Mesenchymal stem cell (in vitro differentiated cells and primary cell): Measurements from ENCODE around the gene KIF3A.

Experiments used
- DNase-seq: peaks from one replicate; pipeline ENCODE4 v3.0.0-alpha.2; 2013
- H2AFZ ChIP-seq: one replicate; pipeline ENCODE4 v1.6.1; 2013; ENCODE audit warnings: low read depth, mild to moderate bottlenecking, control low read depth, inconsistent platforms, low read length, moderate library complexity
- H2AK5ac ChIP-seq: 2 replicates; pipeline ENCODE4 v1.6.1; 2013; ENCODE audit warnings: low read length, moderate library complexity, mild to moderate bottlenecking, inconsistent platforms; ENCODE audit not compliant: severe bottlenecking
- H2BK120ac ChIP-seq: one replicate; pipeline ENCODE4 v1.6.1; 2013; ENCODE audit warnings: low read depth, mild to moderate bottlenecking, inconsistent platforms, low read length, moderate library complexity
- H2BK12ac ChIP-seq, 2 experiments: one replicate each; pipeline ENCODE4 v1.6.1; 2013; ENCODE audit warnings: inconsistent platforms in 2 of 2, low read length in 2 of 2, mild to moderate bottlenecking in 2 of 2, moderate library complexity in 2 of 2, control low read depth in 1 of 2
- H2BK15ac ChIP-seq: one replicate; pipeline ENCODE4 v1.6.1; 2013; ENCODE audit warnings: mild to moderate bottlenecking, low read depth, inconsistent platforms; ENCODE audit not compliant: poor library complexity, severe bottlenecking
- H2BK5ac ChIP-seq: 2 replicates; pipeline ENCODE4 v1.6.1; 2013; ENCODE audit warnings: low read depth, mild to moderate bottlenecking, low read length, control low read depth, inconsistent platforms; ENCODE audit not compliant: poor library complexity, severe bottlenecking
- H3K14ac ChIP-seq, 2 experiments: one replicate each; pipeline ENCODE4 v1.6.1; 2013; ENCODE audit warnings: inconsistent platforms in 2 of 2, low read length in 2 of 2, control low read depth in 1 of 2, mild to moderate bottlenecking in 1 of 2, moderate library complexity in 1 of 2
- H3K18ac ChIP-seq, 2 experiments: one replicate each; pipeline ENCODE4 v1.6.1; 2013; ENCODE audit warnings: inconsistent platforms in 2 of 2, low read length in 2 of 2, control low read depth in 1 of 2, low read depth in 1 of 2, mild to moderate bottlenecking in 1 of 2
- H3K23ac ChIP-seq, 2 experiments: one replicate each; pipeline ENCODE4 v1.6.1; 2013; ENCODE audit warnings: inconsistent platforms in 2 of 2, low read length in 2 of 2, mild to moderate bottlenecking in 2 of 2, moderate library complexity in 2 of 2, control low read depth in 1 of 2
- H3K27ac ChIP-seq: 2 replicates; pipeline ENCODE4 v1.5.1; 2013; ENCODE audit warnings: mild to moderate bottlenecking, moderate library complexity, low read length, control low read depth, inconsistent platforms; ENCODE audit not compliant: poor library complexity, severe bottlenecking
- H3K27me3 ChIP-seq, 2 experiments: 2 replicates each; pipeline versions ENCODE4 v1.6.1 to v1.7.0; 2013; ENCODE audit warnings: low read length in 2 of 2, mild to moderate bottlenecking in 2 of 2, moderate library complexity in 2 of 2, control low read depth in 1 of 2, inconsistent platforms in 1 of 2; ENCODE audit not compliant: control insufficient read depth in 1 of 2, insufficient read depth in 1 of 2
- H3K36me3 ChIP-seq, 2 experiments: 2 replicates each; pipeline versions ENCODE4 v1.6.1 to v1.7.0; 2013; ENCODE audit warnings: low read length in 2 of 2, control low read depth in 1 of 2, inconsistent platforms in 1 of 2, low read depth in 1 of 2, mild to moderate bottlenecking in 1 of 2; ENCODE audit not compliant: insufficient read depth in 2 of 2, control insufficient read depth in 1 of 2
- H3K4ac ChIP-seq, 2 experiments: one replicate each; pipeline ENCODE4 v1.6.1; 2013; ENCODE audit warnings: inconsistent platforms in 2 of 2, low read length in 2 of 2, mild to moderate bottlenecking in 2 of 2, moderate library complexity in 2 of 2, control low read depth in 1 of 2, low read depth in 1 of 2
- H3K4me1 ChIP-seq: 2 replicates; pipeline ENCODE4 v1.6.1; 2013; ENCODE audit warnings: low read depth, low read length, control low read depth; ENCODE audit not compliant: control insufficient read depth, insufficient read depth
- H3K4me2 ChIP-seq: 2 replicates; pipeline ENCODE4 v1.6.1; 2013; ENCODE audit warnings: low read length, mild to moderate bottlenecking, inconsistent platforms; ENCODE audit not compliant: poor library complexity, severe bottlenecking
- H3K4me3 ChIP-seq, 2 experiments: 2 replicates each; pipeline versions ENCODE4 v1.5.1 to v1.7.0; 2013; ENCODE audit warnings: low read length in 2 of 2, mild to moderate bottlenecking in 2 of 2, control low read depth in 1 of 2, low read depth in 1 of 2; ENCODE audit not compliant: insufficient read depth in 1 of 2
- H3K79me1 ChIP-seq: replicated peaks from 2 replicates; pipeline ENCODE4 v1.6.1; 2013; ENCODE audit warnings: mild to moderate bottlenecking, control low read depth, low read length, inconsistent platforms; ENCODE audit not compliant: poor library complexity, severe bottlenecking
- H3K9ac ChIP-seq: 2 replicates; pipeline ENCODE4 v1.7.0; 2013; ENCODE audit warnings: mild to moderate bottlenecking, low read length, moderate library complexity
- H3K9me3 ChIP-seq: 2 replicates; pipeline ENCODE4 v1.7.0; 2013; ENCODE audit warnings: mild to moderate bottlenecking, low read length; ENCODE audit not compliant: control insufficient read depth
- H4K8ac ChIP-seq: one replicate; pipeline ENCODE4 v1.6.1; 2013; ENCODE audit warnings: inconsistent platforms, mild to moderate bottlenecking, low read length, moderate library complexity
- H4K91ac ChIP-seq: one replicate; pipeline ENCODE4 v1.6.1; 2013; ENCODE audit warnings: mild to moderate bottlenecking, low read length, inconsistent platforms
- WGBS: methylation state at CpG from one replicate; pipeline ENCODE4 v1.1.7; 2013; ENCODE audit warnings: mixed read lengths; 5-methylcytosine and 5-hydroxymethylcytosine counted together

Gene KIF3A

DNA sequence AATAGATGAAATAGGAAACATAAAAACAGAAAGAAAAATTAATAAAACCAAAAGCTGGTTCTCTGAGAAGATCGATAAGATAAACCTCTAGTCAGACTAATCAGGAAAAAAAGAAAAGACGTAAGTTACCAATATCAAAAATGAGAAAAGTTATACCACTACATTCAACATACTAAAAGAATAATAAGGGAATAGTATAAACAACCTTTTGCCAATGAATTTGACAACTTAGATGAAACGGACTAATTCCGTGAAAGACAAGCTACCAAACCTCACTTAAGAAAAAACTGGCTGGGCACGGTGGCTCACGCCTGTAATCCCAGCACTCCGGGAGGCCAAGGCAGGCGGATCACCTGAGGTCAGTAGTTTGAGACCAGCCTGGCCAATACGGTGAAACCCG is 7.5 kb downstream of the KIF3A start:
- H3K4ac ChIP-seq = no peak overlapping the region
- H2BK120ac ChIP-seq = no peak overlapping the region
- WGBS = 92% methylated on average over 8 of the region's 10 CpGs
- no peak overlapping the region for H2AK5ac ChIP-seq
- H2BK12ac ChIP-seq = no peak overlapping the region
- H3K23ac ChIP-seq = no peak overlapping the region
- no peak overlapping the region for H4K91ac ChIP-seq
- H2BK5ac ChIP-seq = no peak overlapping the region
- no peak overlapping the region for H3K27ac ChIP-seq
- H3K4me1 ChIP-seq = no peaks in the 10 kb centered on the region
- no peak overlapping the region for H2AFZ ChIP-seq
- H3K79me1 ChIP-seq = peaks cover 16% of the 10 kb centered on the region
- no peak overlapping the region for H4K8ac ChIP-seq
- no peak overlapping the region for H3K4me3 ChIP-seq
- H3K27me3 ChIP-seq = no peaks in the 10 kb centered on the region
- H3K4me2 ChIP-seq = no peak overlapping the region
- H3K18ac ChIP-seq = no peak overlapping the region
- H3K9me3 ChIP-seq = no peaks in the 10 kb centered on the region
- H3K14ac ChIP-seq = no peak overlapping the region
- H2BK15ac ChIP-seq = no peak overlapping the region
- DNase-seq = no peak
- H3K36me3 ChIP-seq = peaks cover 10 to 30% of the 10 kb centered on the region in 2 experiments
- H3K9ac ChIP-seq = no peak overlapping the region

- Histone ChIP-seq H4K91ac (no peak overlapping the region), H3K23ac (no peak overlapping the region), H2BK15ac (no peak overlapping the region), H2AFZ (no peak overlapping the region), H3K79me1 (peaks cover 14% of the 10 kb centered on the region), H3K4me1 (no peaks in the 10 kb centered on the region), H3K4me2 (no peak overlapping the region), H2BK120ac (no peak overlapping the region), H3K9ac (no peak overlapping the region), H2BK5ac (no peak overlapping the region), H4K8ac (no peak overlapping the region), H3K14ac (no peak overlapping the region), H3K4me3 (no peak overlapping the region), H2BK12ac (no peak overlapping the region), H3K27ac (no peak overlapping the region), H2AK5ac (no peak overlapping the region), H3K18ac (no peak overlapping the region), H3K4ac (no peak overlapping the region), H3K27me3 (no peaks in the 10 kb centered on the region), H3K9me3 (no peaks in the 10 kb centered on the region), H3K36me3 (peaks cover 8 to 16% of the 10 kb centered on the region in 2 experiments)
- DNase-seq = no peak
- no CpG with 5 or more reads among the region's 2 CpGs for WGBS
These were observed 11.6 kb downstream of the KIF3A start for GRCh38 chr5:132725745-132726144.

DNA sequence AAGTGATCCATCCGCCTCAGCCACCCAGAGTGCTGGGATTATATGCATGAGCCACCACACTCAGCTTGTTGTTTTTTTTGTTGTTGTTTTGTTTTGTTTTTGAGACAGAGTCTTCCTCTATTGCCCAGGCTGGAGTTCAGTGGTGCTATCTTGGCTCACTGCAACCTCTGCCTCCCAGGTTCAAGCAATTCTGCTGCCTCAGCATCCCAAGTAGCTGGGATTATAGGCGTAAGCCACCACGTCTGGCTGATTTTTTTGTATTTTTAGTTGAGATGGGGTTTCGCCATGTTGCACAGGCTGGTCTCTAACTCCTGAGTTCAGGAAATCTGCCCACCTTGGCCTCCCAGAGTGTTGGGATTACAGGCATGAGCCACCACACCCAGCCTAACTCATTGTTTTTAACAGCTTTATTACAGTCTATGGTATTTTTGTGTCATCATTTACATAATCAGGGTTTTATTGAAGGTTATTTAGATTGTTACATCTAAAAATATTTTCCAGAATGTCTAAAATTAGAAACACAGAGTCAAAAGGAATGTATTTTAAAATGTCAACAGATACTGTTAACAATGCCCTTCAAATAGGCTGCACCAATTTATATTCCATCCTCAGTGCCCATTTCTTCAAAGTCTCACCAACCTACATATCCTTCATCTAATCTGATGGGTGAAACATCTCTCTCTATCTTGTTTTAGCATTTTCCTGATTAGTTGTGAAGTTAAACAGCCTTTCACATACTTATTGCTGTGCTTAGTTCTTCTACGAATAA is 18.6 kb downstream of the KIF3A start:
- Histone ChIP-seq H2AFZ (no peak overlapping the region), H3K18ac (no peak overlapping the region), H3K36me3 (peaks cover 4 to 28% of the 10 kb centered on the region in 2 experiments), H2BK15ac (no peak overlapping the region), H3K4me2 (no peak overlapping the region), H3K4me1 (no peaks in the 10 kb centered on the region), H2BK5ac (no peak overlapping the region), H3K9ac (no peak overlapping the region), H3K27me3 (no peaks in the 10 kb centered on the region), H3K79me1 (peaks cover 2% of the 10 kb centered on the region), H4K91ac (no peak overlapping the region), H3K14ac (no peak overlapping the region), H3K27ac (no peak overlapping the region), H3K23ac (no peak overlapping the region), H3K9me3 (no peaks in the 10 kb centered on the region), H3K4ac (no peak overlapping the region), H2BK12ac (no peak overlapping the region), H2AK5ac (no peak overlapping the region), H3K4me3 (no peak overlapping the region), H4K8ac (no peak overlapping the region), H2BK120ac (no peak overlapping the region)
- DNase-seq = no peak
- 100% methylated on average over 1 of the region's 5 CpGs for WGBS

GRCh38 chr5:132714456-132715307 is 22.7 kb downstream of the KIF3A start:
- no peak overlapping the region for H4K91ac ChIP-seq
- no peak overlapping the region for H2BK120ac ChIP-seq
- no peak overlapping the region for H2BK12ac ChIP-seq
- H3K79me1 ChIP-seq = no peaks in the 10 kb centered on the region
- no peak overlapping the region for H2AK5ac ChIP-seq
- H3K4me2 ChIP-seq = no peak overlapping the region
- H3K9me3 ChIP-seq = no peaks in the 10 kb centered on the region
- peaks cover 8 to 27% of the 10 kb centered on the region in 2 experiments for H3K36me3 ChIP-seq
- H3K14ac ChIP-seq = no peak overlapping the region
- H3K27ac ChIP-seq = no peak overlapping the region
- H3K27me3 ChIP-seq = no peaks in the 10 kb centered on the region
- H2BK15ac ChIP-seq = no peak overlapping the region
- no peak overlapping the region for H3K4me3 ChIP-seq
- H2BK5ac ChIP-seq = no peak overlapping the region
- H3K18ac ChIP-seq = no peak overlapping the region
- DNase-seq = peak; percentile 24
- 87% methylated on average over 9 of the region's 11 CpGs for WGBS
- H3K4ac ChIP-seq = no peak overlapping the region
- no peak overlapping the region for H4K8ac ChIP-seq
- no peak overlapping the region for H3K9ac ChIP-seq
- H3K23ac ChIP-seq = no peak overlapping the region
- no peak overlapping the region for H2AFZ ChIP-seq
- H3K4me1 ChIP-seq = no peaks in the 10 kb centered on the region
